Endothelial cell of umbilical vein (primary cell): ENCODE measurements around the gene RGP1.

Experiments used
- GATA2 ChIP-seq: IDR thresholded peaks from 2 replicates; pipeline ENCODE4 v1.7.0; 2011; ENCODE audit warnings: low read depth, mild to moderate bottlenecking, moderate library complexity, mixed read lengths, low read length; ENCODE audit not compliant: insufficient read length, insufficient read depth
- MYC ChIP-seq: IDR thresholded peaks from one replicate; pipeline ENCODE4 v1.6.1; 2011; ENCODE audit warnings: mild to moderate bottlenecking, low read depth, low read length
- POLR2A ChIP-seq: IDR thresholded peaks from 2 replicates; pipeline ENCODE4 v1.6.1; 2012; ENCODE audit warnings: low read depth, mild to moderate bottlenecking, control low read depth, low read length
- POLR2AphosphoS5 ChIP-seq: IDR thresholded peaks from 2 replicates; pipeline ENCODE4 v1.6.1; 2012; ENCODE audit warnings: low read depth, mild to moderate bottlenecking, control low read depth, low read length, moderate library complexity; ENCODE audit not compliant: insufficient read depth
- TF ChIP-seq, protein P1 (sequence below), 2 donors: IDR thresholded peaks; 1 replicate in 1 of 2; 2 replicates in 1 of 2; pipeline ENCODE4 v1.5.1; 2011; ENCODE audit warnings: low read length in 2 of 2, mild to moderate bottlenecking in 2 of 2, moderate library complexity in 2 of 2, control low read depth in 1 of 2, inconsistent platforms in 1 of 2, low read depth in 1 of 2; ENCODE audit not compliant: insufficient read depth in 1 of 2; ENCODE audit errors: extremely low read depth in 1 of 2
- TF ChIP-seq, protein P2 (sequence below): IDR thresholded peaks from 2 replicates; pipeline ENCODE4 v1.6.1; 2011; ENCODE audit not compliant: insufficient read depth, insufficient read length

DNA sequence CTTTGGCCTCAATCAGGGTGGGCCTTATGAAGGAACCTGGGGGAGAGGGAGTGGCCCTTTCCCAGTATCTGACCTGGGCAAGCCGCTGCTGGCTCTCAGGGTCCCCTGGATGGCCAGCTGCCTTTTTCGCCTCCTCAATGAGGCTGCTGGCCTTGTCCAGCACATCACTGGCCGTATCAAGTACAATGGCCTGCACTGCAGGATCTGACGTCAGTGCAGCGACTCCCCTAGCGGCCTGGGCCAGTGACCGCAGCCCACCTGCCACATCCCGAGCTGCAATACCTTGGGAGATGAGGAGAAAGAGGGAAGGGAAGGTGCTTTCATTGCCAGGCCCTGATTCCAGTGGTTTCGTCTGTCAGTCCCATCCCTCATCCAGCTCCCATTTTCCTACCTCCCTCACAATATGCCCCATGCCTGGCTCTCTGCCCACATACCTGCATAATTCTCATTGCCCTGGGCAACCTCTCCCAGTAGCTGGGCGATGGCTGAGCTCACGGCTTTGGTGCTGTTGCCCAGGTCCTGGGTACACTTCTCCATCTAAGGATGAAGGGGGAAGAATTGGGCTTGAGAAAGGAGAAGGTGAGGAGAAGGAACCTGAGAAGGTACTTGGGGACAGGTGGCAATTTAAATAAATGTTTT lies 36.2 kb upstream of the RGP1 start:
- TF ChIP-seq, protein P1, sequence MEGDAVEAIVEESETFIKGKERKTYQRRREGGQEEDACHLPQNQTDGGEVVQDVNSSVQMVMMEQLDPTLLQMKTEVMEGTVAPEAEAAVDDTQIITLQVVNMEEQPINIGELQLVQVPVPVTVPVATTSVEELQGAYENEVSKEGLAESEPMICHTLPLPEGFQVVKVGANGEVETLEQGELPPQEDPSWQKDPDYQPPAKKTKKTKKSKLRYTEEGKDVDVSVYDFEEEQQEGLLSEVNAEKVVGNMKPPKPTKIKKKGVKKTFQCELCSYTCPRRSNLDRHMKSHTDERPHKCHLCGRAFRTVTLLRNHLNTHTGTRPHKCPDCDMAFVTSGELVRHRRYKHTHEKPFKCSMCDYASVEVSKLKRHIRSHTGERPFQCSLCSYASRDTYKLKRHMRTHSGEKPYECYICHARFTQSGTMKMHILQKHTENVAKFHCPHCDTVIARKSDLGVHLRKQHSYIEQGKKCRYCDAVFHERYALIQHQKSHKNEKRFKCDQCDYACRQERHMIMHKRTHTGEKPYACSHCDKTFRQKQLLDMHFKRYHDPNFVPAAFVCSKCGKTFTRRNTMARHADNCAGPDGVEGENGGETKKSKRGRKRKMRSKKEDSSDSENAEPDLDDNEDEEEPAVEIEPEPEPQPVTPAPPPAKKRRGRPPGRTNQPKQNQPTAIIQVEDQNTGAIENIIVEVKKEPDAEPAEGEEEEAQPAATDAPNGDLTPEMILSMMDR (IDR thresholded peaks at IDR 0.05; ENCODE audit: extremely low read depth in 1 of 2, insufficient read depth in 1 of 2, low read depth in 1 of 2, low read length in 2 of 2), result no peak
- TF ChIP-seq POLR2A, result no peak
- no peak for TF ChIP-seq GATA2
- no peak for TF ChIP-seq POLR2AphosphoS5
- no peak for TF ChIP-seq MYC
- TF ChIP-seq, protein P2, sequence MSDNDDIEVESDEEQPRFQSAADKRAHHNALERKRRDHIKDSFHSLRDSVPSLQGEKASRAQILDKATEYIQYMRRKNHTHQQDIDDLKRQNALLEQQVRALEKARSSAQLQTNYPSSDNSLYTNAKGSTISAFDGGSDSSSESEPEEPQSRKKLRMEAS, result no peak
